CD8-positive, alpha-beta memory T cell (primary cell): Measurements from ENCODE around the gene SNAPC2. TPM values are rescaled to one million over a fixed set of nuclear protein-coding genes. Genes with fewer than 3 reads are reported as not detected.

Source experiments
- CTCF ChIA-PET: fragments of 350-600 bp; sonication (Branson Sonifier 250); formaldehyde crosslinking; loops from one replicate; lab custom pipeline; 2021; ENCODE audit warnings: antibody characterized with exemption; lab: Charles Lee
- POLR2A ChIA-PET: fragments of 350-600 bp; sonication (Branson Sonifier 250); formaldehyde crosslinking; loops from one replicate; lab custom pipeline; 2021; ENCODE audit warnings: antibody characterized with exemption; lab: Charles Lee
- DNase-seq, 5 donors: peaks; one replicate each; pipeline versions ENCODE4 v3.0.0 to v3.0.0-alpha.2; 2020 to 2022; ENCODE audit warnings: mixed read lengths in 1 of 5
- H3K27ac ChIP-seq: one replicate; pipeline ENCODE4 v1.7.0; 2013; ENCODE audit warnings: low read depth, mild to moderate bottlenecking, low read length, moderate library complexity
- H3K27me3 ChIP-seq: 2 replicates; pipeline ENCODE4 v1.7.0; 2013; ENCODE audit warnings: low read length, mild to moderate bottlenecking; ENCODE audit not compliant: insufficient read depth, poor library complexity, severe bottlenecking
- H3K36me3 ChIP-seq: 2 replicates; pipeline ENCODE4 v1.7.0; 2013; ENCODE audit warnings: mild to moderate bottlenecking, low read length, moderate library complexity; ENCODE audit not compliant: insufficient read depth
- H3K4me1 ChIP-seq: 2 replicates; pipeline ENCODE4 v1.7.0; 2013; ENCODE audit warnings: mild to moderate bottlenecking, low read length, moderate library complexity; ENCODE audit not compliant: insufficient read depth
- H3K4me3 ChIP-seq: 2 replicates; pipeline ENCODE4 v1.7.0; 2013; ENCODE audit warnings: mild to moderate bottlenecking, low read length
- H3K9me3 ChIP-seq: 2 replicates; pipeline ENCODE4 v1.7.0; 2013; ENCODE audit warnings: mild to moderate bottlenecking, low read length
- H3K27ac Mint-ChIP-seq, 8 donors: one replicate each; pipeline ENCODE4 v1.8.0; 2020 to 2021; ENCODE audit warnings: mixed read lengths in 8 of 8, mild to moderate bottlenecking in 6 of 8, inconsistent platforms in 3 of 8, moderate library complexity in 3 of 8
- H3K27me3 Mint-ChIP-seq, 2 donors: one replicate each; pipeline ENCODE4 v1.8.0; 2020 to 2021; ENCODE audit warnings: mixed read lengths in 2 of 2, mild to moderate bottlenecking in 1 of 2, moderate library complexity in 1 of 2
- H3K36me3 Mint-ChIP-seq, 3 donors: one replicate each; pipeline ENCODE4 v1.8.0; 2020 to 2021; ENCODE audit warnings: mixed read lengths in 3 of 3, inconsistent platforms in 1 of 3, mild to moderate bottlenecking in 1 of 3
- H3K4me1 Mint-ChIP-seq, 3 donors: one replicate each; pipeline ENCODE4 v1.8.0; 2020 to 2021; ENCODE audit warnings: mixed read lengths in 3 of 3, inconsistent platforms in 1 of 3, mild to moderate bottlenecking in 1 of 3
- H3K4me3 Mint-ChIP-seq, 7 donors: one replicate each; pipeline ENCODE4 v1.8.0; 2020 to 2021; ENCODE audit warnings: mixed read lengths in 7 of 7, mild to moderate bottlenecking in 6 of 7, moderate library complexity in 4 of 7, inconsistent platforms in 2 of 7
- H3K9me3 Mint-ChIP-seq, 5 donors: one replicate each; pipeline ENCODE4 v1.8.0; 2020 to 2022; ENCODE audit warnings: mixed read lengths in 5 of 5, mild to moderate bottlenecking in 3 of 5, moderate library complexity in 2 of 5, inconsistent platforms in 1 of 5
- polyA plus RNA-seq: library from polyadenylated mRNA; unstranded; fragments of 300-500 nt; fragmentation: Illumina TruSeq; gene quantifications from one replicate; pipeline ENCODE4 v1.2.3, GENCODE V29; 2021
- total RNA-seq, 2 experiments: library from RNA; stranded (reverse); gene quantifications; one replicate each; pipeline ENCODE4 v1.2.3, GENCODE V29; 2021

The SNAPC2 gene
- total and polyA plus RNA-seq, 3 experiments from 2014 or later, result 17.4 to 21.9 (median 18.2) TPM

- DNase-seq, result no peak
- H3K4me1 ChIP-seq, result no peaks in the 10 kb centered on the region
- peaks cover 3% of the 10 kb centered on the region for H3K27me3 ChIP-seq
- ChIA-PET CTCF (no interaction called here), POLR2A (no interaction called here)
- Mint-ChIP-seq H3K4me1 (no peaks in the 10 kb centered on the region), H3K36me3 (no peaks in the 10 kb centered on the region), H3K27ac (no peak overlapping the region), H3K4me3 (no peak overlapping the region), H3K27me3 (peaks cover 14 to 28% of the 10 kb centered on the region in 2 donors), H3K9me3 (no peaks in the 10 kb centered on the region)
- H3K36me3 ChIP-seq, result no peaks in the 10 kb centered on the region
- no peaks in the 10 kb centered on the region for H3K9me3 ChIP-seq
- no peak overlapping the region for H3K27ac ChIP-seq
- no peak overlapping the region for H3K4me3 ChIP-seq
Measured at GRCh38 chr19:7895565-7895964, 24.6 kb upstream of the SNAPC2 start.

GRCh38 chr19:7897292-7897691 is 22.8 kb upstream of the SNAPC2 start:
- Mint-ChIP-seq H3K4me3 (no peak overlapping the region), H3K4me1 (no peaks in the 10 kb centered on the region), H3K27me3 (peaks cover 14 to 22% of the 10 kb centered on the region in 2 donors), H3K36me3 (no peaks in the 10 kb centered on the region), H3K27ac (no peak overlapping the region), H3K9me3 (no peaks in the 10 kb centered on the region)
- CTCF ChIA-PET, result interaction anchor here (1.3 kb wide), 1 partner anchor 28 kb away, joined by 4 read pairs; no protein-coding TSS in a partner anchor
- no peaks in the 10 kb centered on the region for H3K9me3 ChIP-seq
- no peak overlapping the region for H3K4me3 ChIP-seq
- POLR2A ChIA-PET, result no interaction called here
- no peaks in the 10 kb centered on the region for H3K36me3 ChIP-seq
- H3K27me3 ChIP-seq, result peaks cover 3% of the 10 kb centered on the region
- no peak for DNase-seq
- no peaks in the 10 kb centered on the region for H3K4me1 ChIP-seq
- no peak overlapping the region for H3K27ac ChIP-seq

GRCh38 chr19:7898967-7899366 is 21.2 kb upstream of the SNAPC2 start:
- POLR2A ChIA-PET, result no interaction called here
- no peak overlapping the region for H3K4me3 Mint-ChIP-seq
- CTCF ChIA-PET, result no interaction called here
- peaks cover 8 to 12% (median 11%) of the 10 kb centered on the region in 3 donors for H3K4me1 Mint-ChIP-seq
- Histone ChIP-seq H3K9me3 (no peaks in the 10 kb centered on the region), H3K36me3 (no peaks in the 10 kb centered on the region), H3K27me3 (peaks cover 3% of the 10 kb centered on the region), H3K4me3 (no peak overlapping the region), H3K27ac (no peak overlapping the region), H3K4me1 (peaks cover 7% of the 10 kb centered on the region)
- H3K9me3 Mint-ChIP-seq, result peaks cover 0 to 3% (median 2%) of the 10 kb centered on the region in 5 donors
- H3K27ac Mint-ChIP-seq, result peak overlapping the region in 1 of 8 donors; percentile 23
- peaks cover 18 to 20% of the 10 kb centered on the region in 2 donors for H3K27me3 Mint-ChIP-seq
- no peak for DNase-seq
- peaks cover 0 to 4% (median 0%) of the 10 kb centered on the region in 3 donors for H3K36me3 Mint-ChIP-seq

- no peak for DNase-seq
- H3K9me3 ChIP-seq, result no peaks in the 10 kb centered on the region
- peaks cover 13% of the 10 kb centered on the region for H3K4me1 ChIP-seq
- peaks cover 11 to 20% of the 10 kb centered on the region in 2 donors for H3K27me3 Mint-ChIP-seq
- no peak overlapping the region for H3K27ac ChIP-seq
- H3K27me3 ChIP-seq, result no peaks in the 10 kb centered on the region
- H3K4me3 Mint-ChIP-seq, result no peak overlapping the region
- H3K4me1 Mint-ChIP-seq, result peaks cover 15 to 19% (median 18%) of the 10 kb centered on the region in 3 donors
- CTCF ChIA-PET, result interaction anchor here (1.2 to 3.4 kb wide), 3 partner anchors 18 to 44 kb away, joined by 3 to 17 read pairs (median 4); no protein-coding TSS in a partner anchor
- H3K36me3 ChIP-seq, result no peaks in the 10 kb centered on the region
- POLR2A ChIA-PET, result interaction anchor here (0.5 kb wide), 1 partner anchor 829 kb away, joined by 3 read pairs; no protein-coding TSS in a partner anchor
- H3K9me3 Mint-ChIP-seq, result peaks cover 0 to 3% (median 2%) of the 10 kb centered on the region in 5 donors
- H3K36me3 Mint-ChIP-seq, result peaks cover 0 to 10% (median 0%) of the 10 kb centered on the region in 3 donors
- peak overlapping the region in 1 of 8 donors; percentile 23 for H3K27ac Mint-ChIP-seq
- H3K4me3 ChIP-seq, result no peak overlapping the region
Measured at GRCh38 chr19:7899751-7900378, 20.3 kb upstream of the SNAPC2 start.

GRCh38 chr19:7900401-7900870 is 19.7 kb upstream of the SNAPC2 start:
- Mint-ChIP-seq H3K36me3 (peaks cover 0 to 13% (median 0%) of the 10 kb centered on the region in 3 donors), H3K27me3 (peaks cover 6 to 20% of the 10 kb centered on the region in 2 donors), H3K9me3 (peaks cover 0 to 3% (median 2%) of the 10 kb centered on the region in 5 donors), H3K4me1 (peaks cover 19 to 25% (median 23%) of the 10 kb centered on the region in 3 donors), H3K4me3 (no peak overlapping the region), H3K27ac (no peak overlapping the region)
- ChIA-PET POLR2A (interaction anchor here (0.5 kb wide), 1 partner anchor 829 kb away, joined by 3 read pairs; no protein-coding TSS in a partner anchor), CTCF (interaction anchor here (1.2 to 3.4 kb wide), 3 partner anchors 18 to 44 kb away, joined by 3 to 17 read pairs (median 4); no protein-coding TSS in a partner anchor)
- Histone ChIP-seq H3K27me3 (no peaks in the 10 kb centered on the region), H3K4me3 (no peak overlapping the region), H3K36me3 (no peaks in the 10 kb centered on the region), H3K27ac (no peak overlapping the region), H3K4me1 (peaks cover 19% of the 10 kb centered on the region), H3K9me3 (no peaks in the 10 kb centered on the region)
- no peak for DNase-seq

- Mint-ChIP-seq H3K4me3 (no peak overlapping the region), H3K27ac (peak overlapping the region in 1 of 8 donors; percentile 96), H3K27me3 (peaks cover 4 to 18% of the 10 kb centered on the region in 2 donors), H3K9me3 (peaks cover 0 to 3% (median 2%) of the 10 kb centered on the region in 5 donors), H3K36me3 (peaks cover 0 to 17% (median 0%) of the 10 kb centered on the region in 3 donors), H3K4me1 (peaks cover 22 to 30% (median 28%) of the 10 kb centered on the region in 3 donors)
- DNase-seq, result no peak
- Histone ChIP-seq H3K36me3 (no peaks in the 10 kb centered on the region), H3K27ac (no peak overlapping the region), H3K4me1 (peaks cover 24% of the 10 kb centered on the region), H3K4me3 (no peak overlapping the region), H3K9me3 (no peaks in the 10 kb centered on the region), H3K27me3 (no peaks in the 10 kb centered on the region)
- POLR2A ChIA-PET, result no interaction called here
- CTCF ChIA-PET, result interaction anchor here (1.2 to 3.4 kb wide), 3 partner anchors 17 to 43 kb away, joined by 3 to 17 read pairs (median 4); no protein-coding TSS in a partner anchor
Measured at GRCh38 chr19:7900931-7901330, 19.2 kb upstream of the SNAPC2 start.

GRCh38 chr19:7901337-7901736 is 18.8 kb upstream of the SNAPC2 start:
- no peaks in the 10 kb centered on the region for H3K9me3 ChIP-seq
- peaks cover 22 to 33% (median 28%) of the 10 kb centered on the region in 3 donors for H3K4me1 Mint-ChIP-seq
- peaks cover 0 to 3% (median 2%) of the 10 kb centered on the region in 5 donors for H3K9me3 Mint-ChIP-seq
- H3K4me1 ChIP-seq, result peaks cover 28% of the 10 kb centered on the region
- peaks cover 0 to 20% (median 0%) of the 10 kb centered on the region in 3 donors for H3K36me3 Mint-ChIP-seq
- H3K27me3 ChIP-seq, result no peaks in the 10 kb centered on the region
- CTCF ChIA-PET, result interaction anchor here (1.3 to 3.4 kb wide), 5 partner anchors 17 to 42 kb away, joined by 3 to 17 read pairs (median 5); partner anchors contain the start of genes SNAPC2 and TIMM44
- H3K36me3 ChIP-seq, result no peaks in the 10 kb centered on the region
- no peak overlapping the region for H3K4me3 ChIP-seq
- H3K27me3 Mint-ChIP-seq, result peaks cover 4 to 18% of the 10 kb centered on the region in 2 donors
- peak overlapping the region in 3 of 7 donors; percentile 31 to 86 (median 74) for H3K4me3 Mint-ChIP-seq
- no peak overlapping the region for H3K27ac ChIP-seq
- DNase-seq, result no peak
- POLR2A ChIA-PET, result no interaction called here
- H3K27ac Mint-ChIP-seq, result peak overlapping the region in 1 of 8 donors; percentile 96
